ENCODE data around the gene CES1. TPM values are rescaled to one million over a fixed set of nuclear protein-coding genes. Genes with fewer than 3 reads are reported as not detected.

Gene CES1
- total RNA-seq, 1 experiment from 2014 or later: not detected

GRCh38 chr16:55812951-55813350 is 19.9 kb downstream of the CES1 start:
- H3K4me3 ChIP-seq (ENCODE audit: low read length): no peak overlapping the region
- no peak overlapping the region for H3K4me2 ChIP-seq (ENCODE audit: low read length)
- H3K4me1 ChIP-seq (ENCODE audit: insufficient read depth, low read length): no peaks in the 10 kb centered on the region
- no peaks in the 10 kb centered on the region for H4K20me1 ChIP-seq (ENCODE audit: low read length)
- no peak overlapping the region for H3K27ac ChIP-seq (ENCODE audit: low read length)
- H3K9me2 ChIP-seq (replicated peaks; ENCODE audit: low read length): no peaks in the 10 kb centered on the region
- TF ChIP-seq, protein P1, sequence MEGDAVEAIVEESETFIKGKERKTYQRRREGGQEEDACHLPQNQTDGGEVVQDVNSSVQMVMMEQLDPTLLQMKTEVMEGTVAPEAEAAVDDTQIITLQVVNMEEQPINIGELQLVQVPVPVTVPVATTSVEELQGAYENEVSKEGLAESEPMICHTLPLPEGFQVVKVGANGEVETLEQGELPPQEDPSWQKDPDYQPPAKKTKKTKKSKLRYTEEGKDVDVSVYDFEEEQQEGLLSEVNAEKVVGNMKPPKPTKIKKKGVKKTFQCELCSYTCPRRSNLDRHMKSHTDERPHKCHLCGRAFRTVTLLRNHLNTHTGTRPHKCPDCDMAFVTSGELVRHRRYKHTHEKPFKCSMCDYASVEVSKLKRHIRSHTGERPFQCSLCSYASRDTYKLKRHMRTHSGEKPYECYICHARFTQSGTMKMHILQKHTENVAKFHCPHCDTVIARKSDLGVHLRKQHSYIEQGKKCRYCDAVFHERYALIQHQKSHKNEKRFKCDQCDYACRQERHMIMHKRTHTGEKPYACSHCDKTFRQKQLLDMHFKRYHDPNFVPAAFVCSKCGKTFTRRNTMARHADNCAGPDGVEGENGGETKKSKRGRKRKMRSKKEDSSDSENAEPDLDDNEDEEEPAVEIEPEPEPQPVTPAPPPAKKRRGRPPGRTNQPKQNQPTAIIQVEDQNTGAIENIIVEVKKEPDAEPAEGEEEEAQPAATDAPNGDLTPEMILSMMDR (conservative IDR thresholded peaks at IDR 0.05; ENCODE audit: low read depth, low read length): no peak
- no peak for TF ChIP-seq EZH2phosphoT487 (IDR thresholded peaks at IDR 0.05; ENCODE audit: borderline replicate concordance, low read length)
- TF ChIP-seq EZH2 (IDR thresholded peaks at IDR 0.05; ENCODE audit: low read length, unreplicated experiment): no peak
- POLR2A ChIA-PET (ENCODE audit: unreplicated experiment): no interaction called here
- no TSS peak for BruUV-seq (replicated peaks)
- no peaks in the 10 kb centered on the region for H3K27me3 ChIP-seq (ENCODE audit: low read length)
- no peaks in the 10 kb centered on the region for H3K9me3 ChIP-seq (ENCODE audit: low read length)
- no peak overlapping the region for H2AFZ ChIP-seq (ENCODE audit: low read length)
- no peaks in the 10 kb centered on the region for H3K36me3 ChIP-seq (ENCODE audit: low read depth, low read length)
- ATAC-seq (no peak), DNase-seq (no peak)
- intact Hi-C loops (cut with micrococcal nuclease): no loop called here
- H3K79me2 ChIP-seq (ENCODE audit: low read length): no peaks in the 10 kb centered on the region
- H3K9ac ChIP-seq (ENCODE audit: low read length): no peak overlapping the region
- CTCF ChIA-PET: no interaction called here
- H3F3A ChIP-seq (ENCODE audit: low read length, unreplicated experiment): no peaks in the 10 kb centered on the region

DNA sequence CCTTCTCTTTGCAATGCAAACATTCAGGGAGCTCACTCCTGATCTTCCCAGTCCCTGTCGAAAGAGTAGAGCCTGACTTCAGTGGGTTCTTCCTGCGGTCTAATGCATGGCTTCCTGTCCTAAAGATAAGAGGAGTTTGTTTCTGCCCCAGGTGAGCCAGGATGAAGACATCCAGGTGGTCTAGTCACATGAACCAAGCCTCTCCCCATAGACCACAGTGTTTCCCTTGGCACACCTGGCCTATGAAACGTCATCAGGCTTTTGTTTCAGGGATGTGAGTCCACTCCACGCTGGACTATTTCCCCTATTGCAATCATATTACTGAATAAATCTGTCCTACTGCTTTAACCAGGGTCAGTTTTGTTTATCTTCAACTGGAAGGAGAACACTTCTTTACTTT is 21.1 kb downstream of the CES1 start:
- Histone ChIP-seq H3K36me3 (ENCODE audit: low read depth, low read length) (no peaks in the 10 kb centered on the region), H3K4me3 (ENCODE audit: low read length) (no peak overlapping the region), H3K9me3 (ENCODE audit: low read length) (no peaks in the 10 kb centered on the region), H3K9ac (ENCODE audit: low read length) (no peak overlapping the region), H3K27ac (ENCODE audit: low read length) (no peak overlapping the region), H4K20me1 (ENCODE audit: low read length) (no peaks in the 10 kb centered on the region), H3K79me2 (ENCODE audit: low read length) (no peaks in the 10 kb centered on the region), H2AFZ (ENCODE audit: low read length) (no peak overlapping the region), H3F3A (ENCODE audit: low read length, unreplicated experiment) (no peaks in the 10 kb centered on the region), H3K4me2 (ENCODE audit: low read length) (no peak overlapping the region), H3K27me3 (ENCODE audit: low read length) (no peaks in the 10 kb centered on the region), H3K9me2 (replicated peaks; ENCODE audit: low read length) (no peaks in the 10 kb centered on the region), H3K4me1 (ENCODE audit: insufficient read depth, low read length) (no peaks in the 10 kb centered on the region)
- ATAC-seq: no peak
- no TSS peak for BruUV-seq (replicated peaks)
- TF ChIP-seq, protein P1 (conservative IDR thresholded peaks at IDR 0.05; ENCODE audit: low read depth, low read length): no peak
- TF ChIP-seq EZH2phosphoT487 (IDR thresholded peaks at IDR 0.05; ENCODE audit: borderline replicate concordance, low read length): no peak
- TF ChIP-seq EZH2 (IDR thresholded peaks at IDR 0.05; ENCODE audit: low read length, unreplicated experiment): no peak
- intact Hi-C loops (cut with micrococcal nuclease): no loop called here
- DNase-seq: no peak
- ChIA-PET POLR2A (ENCODE audit: unreplicated experiment) (no interaction called here), CTCF (no interaction called here)

DNA sequence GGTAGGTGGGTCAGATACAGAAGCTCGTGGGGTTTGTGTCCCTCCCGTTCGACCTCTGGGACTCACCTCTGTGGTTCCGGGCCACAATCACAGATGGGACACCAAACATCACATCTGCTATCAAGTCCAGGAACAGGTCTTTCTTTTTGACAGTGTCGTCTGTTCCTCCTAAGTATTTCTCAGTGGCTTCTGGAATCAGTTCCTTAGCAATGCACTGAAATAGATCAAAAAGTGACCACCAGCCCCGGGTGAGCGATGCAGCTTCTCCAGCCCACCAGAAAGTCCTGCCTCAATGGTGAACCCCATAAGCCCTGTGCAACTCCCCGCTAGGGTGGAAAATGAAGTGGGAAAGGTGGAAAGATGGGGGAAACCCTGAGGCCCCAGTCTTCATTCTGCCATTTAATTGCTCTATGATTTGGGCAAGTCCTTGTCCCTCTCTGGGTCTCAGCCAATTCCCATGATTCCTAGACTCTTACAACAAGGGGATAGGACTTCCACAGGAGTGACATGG is 22.4 kb downstream of the CES1 start:
- no peak overlapping the region for H3K27ac ChIP-seq (ENCODE audit: low read length)
- H3K9me2 ChIP-seq (replicated peaks; ENCODE audit: low read length): no peaks in the 10 kb centered on the region
- H3K36me3 ChIP-seq (ENCODE audit: low read depth, low read length): no peaks in the 10 kb centered on the region
- no TSS peak for BruUV-seq (replicated peaks)
- no peak for DNase-seq
- no peaks in the 10 kb centered on the region for H3K79me2 ChIP-seq (ENCODE audit: low read length)
- no peak overlapping the region for H2AFZ ChIP-seq (ENCODE audit: low read length)
- intact Hi-C loops (cut with micrococcal nuclease): no loop called here
- POLR2A ChIA-PET (ENCODE audit: unreplicated experiment): no interaction called here
- no peak overlapping the region for H3K9ac ChIP-seq (ENCODE audit: low read length)
- no peak for TF ChIP-seq EZH2 (IDR thresholded peaks at IDR 0.05; ENCODE audit: low read length, unreplicated experiment)
- TF ChIP-seq, protein P1 (conservative IDR thresholded peaks at IDR 0.05; ENCODE audit: low read depth, low read length): no peak
- no peak for TF ChIP-seq EZH2phosphoT487 (IDR thresholded peaks at IDR 0.05; ENCODE audit: borderline replicate concordance, low read length)
- no peak overlapping the region for H3K4me2 ChIP-seq (ENCODE audit: low read length)
- H3K4me3 ChIP-seq (ENCODE audit: low read length): no peak overlapping the region
- no peaks in the 10 kb centered on the region for H3F3A ChIP-seq (ENCODE audit: low read length, unreplicated experiment)
- no peaks in the 10 kb centered on the region for H3K4me1 ChIP-seq (ENCODE audit: insufficient read depth, low read length)
- H4K20me1 ChIP-seq (ENCODE audit: low read length): no peaks in the 10 kb centered on the region
- no peaks in the 10 kb centered on the region for H3K9me3 ChIP-seq (ENCODE audit: low read length)
- no peak for ATAC-seq
- CTCF ChIA-PET: no interaction called here
- H3K27me3 ChIP-seq (ENCODE audit: low read length): no peaks in the 10 kb centered on the region

All from PC-3 (cell line).